K562 (cell line): Measurements from ENCODE around the gene HKDC1. TPM values are rescaled to one million over a fixed set of nuclear protein-coding genes. Genes with fewer than 3 reads are reported as not detected.

Experiments used
- ATAC-seq: fragments of 200-7000 bp; cut with Tn5 transposase; 3 replicates; pipeline ENCODE4 v1.9.1; 2020; ENCODE audit warnings: moderate library complexity
- BruUV-seq: library from RNA; stranded (reverse); fragments of 400-500 nt; replicated peaks from 2 replicates; lab custom pipeline; 2021; lab: Mats Ljungman, UMichigan
- CTCF ChIA-PET: fragments of 300-600 bp; formaldehyde crosslinking; extraction: SDS; loops from one replicate; lab custom pipeline; 2021; ENCODE audit warnings: low intra/inter-chr PET ratio; lab: Yijun Ruan, JAX
- POLR2A ChIA-PET: fragments of 300-600, 350-650 bp; sonication (Branson Sonifier 250); formaldehyde crosslinking; extraction: SDS; loops from one replicate; lab custom pipeline; 2021; ENCODE audit warnings: antibody characterized with exemption, inconsistent platforms; lab: Yijun Ruan, JAX
- DNase-seq, 4 experiments: peaks; one replicate each; pipeline versions ENCODE4 v3.0.0 to v3.0.0-alpha.2; 2011 to 2018; ENCODE audit warnings: low spot score in 3 of 4, mixed read lengths in 3 of 4; ENCODE audit errors: extremely low read depth in 1 of 4
- FAIRE-seq: peaks from 2 replicates; lab custom pipeline; 2011; peaks lifted over from hg19 to GRCh38; lab: Jason Lieb, UNC
- H2AFZ ChIP-seq: 2 replicates; pipeline ENCODE4 v1.6.0; 2011; ENCODE audit warnings: low read depth, low read length, control low read depth, inconsistent platforms
- H3K27ac ChIP-seq: fragments of 200-600 bp; 3 replicates; pipeline ENCODE4 v1.8.0; 2011; ENCODE audit warnings: low read depth, mild to moderate bottlenecking, control low read depth, inconsistent platforms, low read length, moderate library complexity, mixed read lengths; ENCODE audit errors: extremely low read depth
- H3K27me3 ChIP-seq, 2 experiments: fragments of 300-600 bp in 1 of 2; 2 replicates in 1 of 2; 3 replicates in 1 of 2; pipeline versions ENCODE4 v1.6.0 to v1.8.0; 2011; ENCODE audit warnings: inconsistent platforms in 2 of 2, low read length in 2 of 2, mild to moderate bottlenecking in 1 of 2, mixed read lengths in 1 of 2, moderate library complexity in 1 of 2; ENCODE audit not compliant: control insufficient read depth in 2 of 2, insufficient read depth in 2 of 2
- H3K36me3 ChIP-seq: fragments of 300-600 bp; 3 replicates; pipeline ENCODE4 v1.8.0; 2011; ENCODE audit warnings: mild to moderate bottlenecking, low read length, inconsistent platforms; ENCODE audit not compliant: control insufficient read depth, insufficient read depth
- H3K4me1 ChIP-seq, 2 experiments: fragments of 200-600 bp in 1 of 2; replicated peaks in 1 of 2; 2 replicates in 1 of 2; 3 replicates in 1 of 2; pipeline versions ENCODE4 v1.5.1 to v1.8.0; 2011; ENCODE audit warnings: inconsistent platforms in 2 of 2, low read length in 2 of 2, mild to moderate bottlenecking in 1 of 2, mixed read lengths in 1 of 2, moderate library complexity in 1 of 2; ENCODE audit not compliant: control insufficient read depth in 2 of 2, insufficient read depth in 2 of 2
- H3K4me2 ChIP-seq: 2 replicates; pipeline ENCODE4 v1.6.1; 2011; ENCODE audit warnings: low read length, control low read depth, inconsistent platforms, mixed read lengths; ENCODE audit not compliant: insufficient read depth
- H3K4me3 ChIP-seq: fragments of 200-600 bp; sonication (generic), shearing (Covaris generic); 2 replicates; pipeline ENCODE4 v1.5.1; 2016; ENCODE audit warnings: control low read depth, inconsistent platforms
- H3K79me2 ChIP-seq: fragments of 200-600 bp; 3 replicates; pipeline ENCODE4 v1.8.0; 2011; ENCODE audit warnings: low read length, inconsistent platforms; ENCODE audit not compliant: control insufficient read depth, insufficient read depth
- H3K9ac ChIP-seq, 2 experiments: 2 replicates each; pipeline versions ENCODE4 v1.6.0 to v1.6.1; 2011; ENCODE audit warnings: low read depth in 2 of 2, low read length in 2 of 2, control low read depth in 1 of 2, inconsistent platforms in 1 of 2, mild to moderate bottlenecking in 1 of 2, mixed read lengths in 1 of 2; ENCODE audit not compliant: insufficient read depth in 1 of 2
- H3K9me1 ChIP-seq: one replicate; pipeline ENCODE4 v1.6.0; 2011; ENCODE audit warnings: inconsistent platforms, mild to moderate bottlenecking, low read length, moderate library complexity; ENCODE audit not compliant: control insufficient read depth, insufficient read depth
- H3K9me3 ChIP-seq: replicated peaks from 2 replicates; pipeline ENCODE4 v1.5.1; 2011; ENCODE audit warnings: low read depth, low read length, inconsistent platforms; ENCODE audit not compliant: control insufficient read depth, insufficient read depth
- H4K20me1 ChIP-seq: replicated peaks from 2 replicates; pipeline ENCODE4 v1.6.1; 2011; ENCODE audit warnings: low read length, inconsistent platforms, mixed read lengths; ENCODE audit not compliant: control insufficient read depth, insufficient read depth
- HNRNPUL1 ChIP-seq: fragments of 200-400 bp; formaldehyde crosslinking; IDR thresholded peaks from 2 replicates; pipeline ENCODE4 v1.6.1; 2017; ENCODE audit warnings: low read length
- KAT7 ChIP-seq: sonication (generic); formaldehyde crosslinking; IDR thresholded peaks from 2 replicates; pipeline ENCODE4 v1.8.0; 2022; ENCODE audit warnings: missing genetic modification reagents, mild to moderate bottlenecking, borderline replicate concordance
- NFIC ChIP-seq: fragments of 450-650 bp; IDR thresholded peaks from 2 replicates; pipeline ENCODE4 v1.6.1; 2017; ENCODE audit warnings: mild to moderate bottlenecking, inconsistent platforms
- ZNF41 ChIP-seq: fragments of 250-450 bp; sonication (Bioruptor Pico); conservative IDR thresholded peaks from 2 replicates; pipeline ENCODE4 v1.4.0; 2020; ENCODE audit warnings: mild to moderate bottlenecking
- ZNF609 ChIP-seq: sonication (generic); formaldehyde crosslinking; IDR thresholded peaks from 2 replicates; pipeline ENCODE4 v1.8.1; 2023; ENCODE audit warnings: missing genetic modification reagents, mild to moderate bottlenecking, borderline replicate concordance
- WGBS: fragments of 100-300 bp; shearing (Covaris generic); methylation state at CpG from one replicate; pipeline ENCODE4 v1.1.6; 2016; ENCODE audit warnings: low coverage, mixed read lengths; ENCODE audit not compliant: insufficient coverage; ENCODE audit errors: missing lambda C conversion rate; 5-methylcytosine and 5-hydroxymethylcytosine counted together
- in situ Hi-C: fragments of 300-500 bp; cut with MboI; formaldehyde crosslinking; loops from 4 replicates; pipeline ENCODE4 v1.15.0; 2018; ENCODE audit warnings: inconsistent platforms, mixed read lengths
- intact Hi-C: fragments of 100-400 bp; cut with micrococcal nuclease; formaldehyde crosslinking; loops from 2 replicates; pipeline ENCODE4 v1.14.2; 2022
- polyA plus RNA-seq, 8 experiments: library from polyadenylated mRNA; depleted of rRNA in 4 of 8; stranded (reverse) in 5 of 8; unstranded in 3 of 8; fragments of >200 nt; fragmentation: Nextera tagmentation in 2 of 8; fragmentation: Illumina TruSeq in 1 of 8; extraction: Ambion mirVana in 2 of 8; extraction: Trizol in 1 of 8; gene quantifications; 2 replicates each; pipeline versions ENCODE4 v1.2.1 to v1.2.3, GENCODE V29; 2011 to 2014; ENCODE audit warnings: inconsistent platforms in 1 of 8, missing spikeins in 1 of 8
- total RNA-seq, 7 experiments: library from RNA; depleted of rRNA in 6 of 7; stranded (reverse); fragments of >200 nt in 6 of 7; fragmentation: Illumina TruSeq in 2 of 7; extraction: Trizol in 2 of 7; gene quantifications; 2 replicates each; pipeline versions ENCODE4 v1.2.1 to v1.2.3, GENCODE V29; 2011 to 2021; ENCODE audit warnings: low replicate concordance in 1 of 7

HKDC1 gene
- total and polyA plus RNA-seq, 9 of the 15 experiments (the other 6 are each of a cell fraction or from before 2014, with no cell fraction given): 0.04 to 0.22 (median 0.11) TPM; not detected in 5

GRCh38 chr10:69276503-69276902 is 56.4 kb downstream of the HKDC1 start:
- Histone ChIP-seq H3K9me1 (no peaks in the 10 kb centered on the region), H3K27me3 (no peaks in the 10 kb centered on the region), H3K36me3 (no peaks in the 10 kb centered on the region), H3K4me3 (no peak overlapping the region), H3K9ac (no peak overlapping the region), H3K9me3 (no peaks in the 10 kb centered on the region), H3K4me2 (no peak overlapping the region), H3K79me2 (no peaks in the 10 kb centered on the region), H2AFZ (no peak overlapping the region), H3K4me1 (no peaks in the 10 kb centered on the region), H3K27ac (no peak overlapping the region), H4K20me1 (no peaks in the 10 kb centered on the region)
- TF ChIP-seq ZNF41 (CRISPR knock-in tag) (no peak), KAT7 (CRISPR knock-in tag) (no peak), HNRNPUL1 (no peak)
- DNase-seq: no peak
- no TSS peak for BruUV-seq
- intact Hi-C loops: no loop called here
- CTCF ChIA-PET: no interaction called here
- FAIRE-seq: no peak
- in situ Hi-C loops: no loop called here
- 72% methylated on average over 6 of the region's 6 CpGs for WGBS
- ATAC-seq: no peak
- POLR2A ChIA-PET: no interaction called here

GRCh38 chr10:69278446-69278963 is 58.4 kb downstream of the HKDC1 start, which contains the start of gene HK1:
TSS of gene HK1 (plus strand) at chr10:69278496.
- intact Hi-C loops (no loop called here), in situ Hi-C loops (no loop called here)
- no peak within 1 kb of the TSS for H3K4me3 ChIP-seq
- BruUV-seq: no TSS peak
- no peaks in the 10 kb centered on the region for H4K20me1 ChIP-seq
- TF ChIP-seq NFIC (0 out of 2 replicates have a peak, but pooled peaks have one; percentile 20), ZNF609 (CRISPR knock-in tag) (no peak)
- no peaks in the 10 kb centered on the region for H3K36me3 ChIP-seq
- H3K9me3 ChIP-seq: no peaks in the 10 kb centered on the region
- FAIRE-seq: no peak
- WGBS: 67% methylated on average over 11 of the region's 11 CpGs
- ATAC-seq: no peak
- H3K79me2 ChIP-seq: no peaks in the 10 kb centered on the region
- POLR2A ChIA-PET: interaction anchor here (0.6 to 1.8 kb wide), 10 partner anchors 8 to 72 kb away, joined by 3 to 9 read pairs (median 3); no protein-coding TSS in a partner anchor
- no peak within 1 kb of the TSS for H3K27ac ChIP-seq
- no peaks in the 10 kb centered on the region for H3K4me1 ChIP-seq
- DNase-seq: no peak
- CTCF ChIA-PET: no interaction called here
- H2AFZ ChIP-seq: no peak within 1 kb of the TSS; the same call in 1 of the 2 replicates
- H3K4me2 ChIP-seq: no peak within 1 kb of the TSS
- H3K27me3 ChIP-seq: no peaks in the 10 kb centered on the region; a peak in 1 of 5 replicates
- H3K9me1 ChIP-seq: no peaks in the 10 kb centered on the region
- H3K9ac ChIP-seq: no peak within 1 kb of the TSS
